Stomach (tissue), 9 donors: ENCODE data around the gene GRHL1. TPM values are rescaled to one million over a fixed set of nuclear protein-coding genes. Genes with fewer than 3 reads are reported as not detected.

ENCODE experiments used
- DNase-seq, 2 donors: peaks; one replicate each; pipeline versions ENCODE4 v3.0.0 to v3.0.0-alpha.2; 2013 to 2019
- H3K27ac ChIP-seq, 5 donors: fragments of 200-600 bp in 4 of 5; sonication (generic) in 4 of 5; one replicate each; pipeline ENCODE4 v1.5.1; 2013 to 2019; ENCODE audit warnings: mild to moderate bottlenecking in 1 of 5, moderate library complexity in 1 of 5
- H3K27me3 ChIP-seq, 3 donors: fragments of 200-600 bp; sonication (generic); one replicate each; pipeline ENCODE4 v1.5.1; 2017 to 2019; ENCODE audit warnings: mixed run types in 1 of 3
- H3K36me3 ChIP-seq, 4 donors: fragments of 200-600 bp; sonication (generic); 1 replicate in 3 of 4; 2 replicates in 1 of 4; pipeline ENCODE4 v1.5.1; 2016 to 2019
- H3K4me1 ChIP-seq, 4 donors: fragments of 200-600 bp; sonication (generic); one replicate each; pipeline ENCODE4 v1.5.1; 2016 to 2019
- H3K4me3 ChIP-seq, 4 donors: fragments of 200-600 bp; sonication (generic) in 3 of 4; one replicate each; pipeline ENCODE4 v1.5.1; 2016 to 2019; ENCODE audit warnings: mild to moderate bottlenecking in 1 of 4
- H3K9me3 ChIP-seq, 4 donors: fragments of 200-600 bp; sonication (generic); one replicate each; pipeline ENCODE4 v1.5.1; 2016 to 2019
- CTCF ChIP-seq, 7 experiments: fragments of 450-650 bp in 4 of 7; fragments of 200-600 bp in 3 of 7; sonication (generic) in 3 of 7; IDR thresholded peaks; one replicate each; pipeline ENCODE4 v1.5.1; 2016 to 2019; ENCODE audit warnings: antibody characterized with exemption in 7 of 7, control low read depth in 2 of 7, mild to moderate bottlenecking in 1 of 7
- EP300 ChIP-seq: sonication (generic); formaldehyde crosslinking; IDR thresholded peaks from one replicate; pipeline ENCODE4 v1.6.1; 2017; ENCODE audit warnings: antibody characterized with exemption
- POLR2A ChIP-seq, 4 donors: fragments of 450-650 bp; IDR thresholded peaks; one replicate each; pipeline ENCODE4 v1.6.1; 2016; ENCODE audit warnings: antibody characterized with exemption in 4 of 4, control low read depth in 2 of 4, mild to moderate bottlenecking in 1 of 4, moderate library complexity in 1 of 4
- POLR2AphosphoS5 ChIP-seq, 3 donors: sonication (generic); formaldehyde crosslinking; IDR thresholded peaks; one replicate each; pipeline ENCODE4 v1.6.1; 2016; ENCODE audit warnings: antibody characterized with exemption in 3 of 3
- WGBS, 5 donors: extraction: QIAGEN DNeasy Blood & Tissue Kit in 3 of 5; methylation state at CpG; one replicate each; pipeline versions ENCODE4 v1.1.5 to v1.1.7; 2013 to 2018; 5-methylcytosine and 5-hydroxymethylcytosine counted together
- intact Hi-C: fragments of 100-400 bp; cut with DNase I; formaldehyde crosslinking; loops from one replicate; pipeline ENCODE4 v1.15.1; 2023; ENCODE audit warnings: low total_unique reads
- polyA plus RNA-seq, 3 donors: library from polyadenylated mRNA; stranded (reverse); fragments of 200-250 nt; gene quantifications; one replicate each; pipeline ENCODE4 v1.2.3, GENCODE V29; 2013
- total RNA-seq, 5 donors: library from RNA; depleted of rRNA; stranded (reverse); fragments of >200 nt; gene quantifications; one replicate each; pipeline versions ENCODE4 v1.1.0 to v1.2.3, GENCODE V29; 2014 to 2016
- donor health status: healthy with polysubstance abuse.
- donor health status: Bipolar disorder and iron deficiency.
- donor health status: healthy.

GRHL1 gene
- total and polyA plus RNA-seq, 8 donors = 0.89 to 16.5 (median 3.8) TPM

GRCh38 chr2:9997936-9998335 lies 46.4 kb downstream of the GRHL1 start:
- Histone ChIP-seq H3K4me3 (no peak overlapping the region), H3K4me1 (no peaks in the 10 kb centered on the region), H3K27me3 (no peaks in the 10 kb centered on the region), H3K27ac (no peak overlapping the region), H3K36me3 (peaks cover 0 to 28% (median 17%) of the 10 kb centered on the region in 4 donors), H3K9me3 (no peaks in the 10 kb centered on the region)
- 67 to 81% (median 68%) methylated on average over 6 to 7 of the region's 7 CpGs for WGBS, 5 donors
- TF ChIP-seq POLR2AphosphoS5 (IDR thresholded peaks at IDR 0.05) = no peak
- TF ChIP-seq POLR2A (IDR thresholded peaks at IDR 0.05) = no peak
- no peak for TF ChIP-seq EP300
- TF ChIP-seq CTCF (IDR thresholded peaks at IDR 0.05) = no peak
- intact Hi-C loops = no loop called here
- DNase-seq = no peak

DNA sequence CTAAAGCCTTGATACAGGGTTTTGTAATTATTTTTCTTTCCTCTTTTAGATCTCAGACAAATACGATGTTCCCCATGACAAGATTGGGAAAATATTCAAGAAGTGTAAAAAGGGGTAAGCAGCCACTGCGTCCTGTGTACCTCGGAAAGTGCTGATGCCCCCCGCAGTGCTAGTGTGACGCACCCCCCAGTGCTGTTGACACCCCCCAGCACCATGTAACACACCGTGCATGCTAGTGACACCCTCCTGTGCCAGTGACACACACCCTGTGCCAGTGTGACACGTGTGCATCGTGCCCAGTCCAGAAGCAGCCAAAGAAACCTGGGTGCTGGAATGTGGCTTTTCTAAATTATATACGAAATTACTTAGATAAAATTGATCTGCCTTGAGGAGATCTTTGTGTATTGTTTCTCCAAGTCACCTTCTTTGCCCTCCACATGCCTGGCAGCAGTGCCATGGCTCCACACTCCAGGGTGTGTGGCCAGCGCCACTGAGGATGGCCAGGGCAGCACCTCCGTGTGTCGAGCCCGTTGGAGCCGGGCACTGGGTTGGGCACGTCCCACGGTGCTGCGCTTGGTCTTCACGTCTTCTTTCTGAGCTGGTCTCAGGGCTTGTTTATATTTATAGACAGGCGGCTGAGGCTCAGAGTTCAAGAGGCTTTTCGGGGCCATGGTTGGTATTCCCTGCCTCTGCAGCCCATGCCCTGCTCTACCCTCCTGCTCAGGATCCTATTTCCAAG lies 47.6 kb downstream of the GRHL1 start:
- H3K9me3 ChIP-seq = no peaks in the 10 kb centered on the region
- TF ChIP-seq POLR2AphosphoS5 (IDR thresholded peaks at IDR 0.05) (no peak), EP300 (no peak), CTCF (IDR thresholded peaks at IDR 0.05) (no peak), POLR2A (IDR thresholded peaks at IDR 0.05) (no peak)
- DNase-seq = no peak
- no peaks in the 10 kb centered on the region for H3K4me1 ChIP-seq
- no peak overlapping the region for H3K27ac ChIP-seq
- H3K27me3 ChIP-seq = no peaks in the 10 kb centered on the region
- intact Hi-C loops = no loop called here
- 89 to 93% (median 91%) methylated on average over 20 of the region's 20 CpGs for WGBS, 5 donors
- no peak overlapping the region for H3K4me3 ChIP-seq
- H3K36me3 ChIP-seq = peaks cover 0 to 28% (median 17%) of the 10 kb centered on the region in 4 donors

- Histone ChIP-seq H3K27me3 (no peaks in the 10 kb centered on the region), H3K9me3 (no peaks in the 10 kb centered on the region), H3K27ac (no peak overlapping the region), H3K4me1 (no peaks in the 10 kb centered on the region), H3K36me3 (peaks cover 0 to 28% (median 17%) of the 10 kb centered on the region in 4 donors), H3K4me3 (no peak overlapping the region)
- 91 to 100% (median 92%) methylated on average over 1 of the region's 1 CpG for WGBS, 5 donors
- intact Hi-C loops = no loop called here
- no peak for DNase-seq
- no peak for TF ChIP-seq EP300
- no peak for TF ChIP-seq POLR2A (IDR thresholded peaks at IDR 0.05)
- no peak for TF ChIP-seq CTCF (IDR thresholded peaks at IDR 0.05)
- no peak for TF ChIP-seq POLR2AphosphoS5 (IDR thresholded peaks at IDR 0.05)
Measured at GRCh38 chr2:9999693-10000092, 48.2 kb downstream of the GRHL1 start.

DNA sequence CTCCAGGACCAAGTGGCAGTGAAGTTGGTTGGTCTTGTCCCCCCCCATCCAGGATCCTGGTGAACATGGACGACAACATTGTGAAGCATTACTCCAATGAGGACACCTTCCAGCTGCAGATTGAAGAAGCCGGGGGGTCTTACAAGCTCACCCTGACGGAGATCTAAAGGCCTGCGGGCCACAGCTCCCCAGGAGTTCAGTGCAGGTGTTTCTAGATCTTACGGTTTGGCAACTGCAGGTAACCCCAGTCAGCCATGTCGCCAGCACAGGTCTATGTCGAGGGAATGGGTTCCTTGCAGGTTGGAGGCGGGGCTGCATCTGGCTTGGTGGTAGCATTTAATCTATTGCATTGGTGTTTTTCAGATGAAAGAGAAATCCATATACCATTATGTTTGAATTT lies 49.0 kb downstream of the GRHL1 start:
- no peaks in the 10 kb centered on the region for H3K9me3 ChIP-seq
- peaks cover 0 to 28% (median 17%) of the 10 kb centered on the region in 4 donors for H3K36me3 ChIP-seq
- H3K4me3 ChIP-seq = no peak overlapping the region
- 91 to 93% (median 92%) methylated on average over 6 to 8 of the region's 8 CpGs for WGBS, 5 donors
- H3K4me1 ChIP-seq = no peaks in the 10 kb centered on the region
- DNase-seq = no peak
- H3K27ac ChIP-seq = no peak overlapping the region
- no peaks in the 10 kb centered on the region for H3K27me3 ChIP-seq
- intact Hi-C loops = no loop called here
- no peak for TF ChIP-seq POLR2AphosphoS5 (IDR thresholded peaks at IDR 0.05)
- TF ChIP-seq POLR2A (IDR thresholded peaks at IDR 0.05) = no peak
- TF ChIP-seq EP300 = no peak
- no peak for TF ChIP-seq CTCF (IDR thresholded peaks at IDR 0.05)
